ENCODE measurements around the gene TSPAN18. TPM values are rescaled to one million over a fixed set of nuclear protein-coding genes. Genes with fewer than 3 reads are reported as not detected.

The TSPAN18 gene
- total RNA-seq, 4 donors from 2014 or later: 2.1 to 9.1 (median 2.5) TPM

DNA sequence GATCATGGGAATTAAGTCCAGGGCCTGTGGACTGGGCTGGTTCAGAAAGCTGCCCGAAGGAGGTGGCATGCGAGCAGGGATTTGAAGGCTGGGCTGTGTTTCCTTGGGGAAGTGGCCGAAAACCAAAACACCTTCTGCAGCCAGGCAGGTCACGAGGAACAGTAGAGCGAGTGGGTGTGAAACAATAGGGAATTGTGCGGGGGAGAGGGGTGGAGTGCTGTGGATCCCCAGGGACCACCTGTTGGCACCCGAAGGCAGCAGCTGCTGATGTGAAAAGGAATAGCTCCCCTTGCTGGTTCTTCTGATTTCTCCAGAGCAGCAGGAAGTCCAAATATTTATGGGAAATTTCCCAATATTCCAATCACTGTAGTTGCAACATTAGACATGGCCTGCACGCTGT is 199.3 kb downstream of the TSPAN18 start:
- Histone ChIP-seq H3K36me3 (no peaks in the 10 kb centered on the region), H3K27ac (no peak overlapping the region), H3K9me3 (no peaks in the 10 kb centered on the region), H3K27me3 (no peaks in the 10 kb centered on the region), H3K4me1 (peaks cover 0 to 10% of the 10 kb centered on the region in 2 donors), H3K4me3 (no peak overlapping the region)
- TF ChIP-seq, protein P1, sequence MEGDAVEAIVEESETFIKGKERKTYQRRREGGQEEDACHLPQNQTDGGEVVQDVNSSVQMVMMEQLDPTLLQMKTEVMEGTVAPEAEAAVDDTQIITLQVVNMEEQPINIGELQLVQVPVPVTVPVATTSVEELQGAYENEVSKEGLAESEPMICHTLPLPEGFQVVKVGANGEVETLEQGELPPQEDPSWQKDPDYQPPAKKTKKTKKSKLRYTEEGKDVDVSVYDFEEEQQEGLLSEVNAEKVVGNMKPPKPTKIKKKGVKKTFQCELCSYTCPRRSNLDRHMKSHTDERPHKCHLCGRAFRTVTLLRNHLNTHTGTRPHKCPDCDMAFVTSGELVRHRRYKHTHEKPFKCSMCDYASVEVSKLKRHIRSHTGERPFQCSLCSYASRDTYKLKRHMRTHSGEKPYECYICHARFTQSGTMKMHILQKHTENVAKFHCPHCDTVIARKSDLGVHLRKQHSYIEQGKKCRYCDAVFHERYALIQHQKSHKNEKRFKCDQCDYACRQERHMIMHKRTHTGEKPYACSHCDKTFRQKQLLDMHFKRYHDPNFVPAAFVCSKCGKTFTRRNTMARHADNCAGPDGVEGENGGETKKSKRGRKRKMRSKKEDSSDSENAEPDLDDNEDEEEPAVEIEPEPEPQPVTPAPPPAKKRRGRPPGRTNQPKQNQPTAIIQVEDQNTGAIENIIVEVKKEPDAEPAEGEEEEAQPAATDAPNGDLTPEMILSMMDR (IDR thresholded peaks at IDR 0.05 in 4 of 5, conservative IDR thresholded peaks at IDR 0.05 in 1 of 5): peak in 1 of 5 experiments; percentile 21
- no peak for TF ChIP-seq POLR2A (IDR thresholded peaks at IDR 0.05)
- no peak for ATAC-seq
- intact Hi-C loops (cut with DNase I; ENCODE audit: low total_unique reads): no loop called here
- DNase-seq: no peak
- in situ Hi-C loops (cut with MboI; ENCODE audit: low sequenced_read_pairs in 4 of 4): loop anchor here in 3 of 4 donors (10.0 to 25.0 kb wide), 2 partner anchors 361 to 369 kb away; partner anchors contain the start of gene SYT13 (in 2 of the 3)

DNA sequence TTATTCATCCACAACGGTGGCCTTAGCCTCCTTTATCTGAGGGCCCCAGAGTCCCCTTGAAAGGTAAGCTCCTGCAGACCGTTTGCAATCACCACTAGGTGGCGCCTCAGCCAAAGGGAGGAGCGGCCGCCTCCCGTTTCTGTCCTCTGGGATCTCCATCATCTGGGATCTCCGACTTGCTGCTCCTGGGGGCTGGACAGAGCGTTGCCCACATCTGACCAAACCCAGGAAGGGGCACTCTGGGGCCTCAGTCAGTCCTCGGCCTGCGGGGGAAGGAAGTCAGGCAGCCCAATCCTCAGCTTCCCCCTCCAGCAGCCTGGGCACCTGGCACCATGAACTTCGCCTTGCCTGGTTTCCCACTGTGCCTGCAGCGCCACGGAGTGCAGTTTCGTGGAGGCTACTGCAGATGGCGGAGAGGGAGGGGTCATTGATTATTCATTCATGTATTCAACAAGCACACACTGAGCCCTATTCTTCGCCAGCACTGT is 200.5 kb downstream of the TSPAN18 start:
- no peaks in the 10 kb centered on the region for H3K36me3 ChIP-seq
- TF ChIP-seq, protein P1 (IDR thresholded peaks at IDR 0.05 in 4 of 5, conservative IDR thresholded peaks at IDR 0.05 in 1 of 5): peak; percentile 61 to 90 (median 76)
- no peak for TF ChIP-seq POLR2A (IDR thresholded peaks at IDR 0.05)
- no peak overlapping the region for H3K4me3 ChIP-seq
- intact Hi-C loops (cut with DNase I; ENCODE audit: low total_unique reads): loop anchor here (1.0 kb wide), 1 partner anchor 178 kb away; no protein-coding TSS in a partner anchor
- in situ Hi-C loops (cut with MboI; ENCODE audit: low sequenced_read_pairs in 4 of 4): loop anchor here in 3 of 4 donors (10.0 to 25.0 kb wide), 2 partner anchors 360 to 368 kb away; partner anchors contain the start of gene SYT13 (in 2 of the 3)
- peak; percentile 53 to 71 for ATAC-seq
- peak; percentile 21 to 35 for DNase-seq
- no peaks in the 10 kb centered on the region for H3K9me3 ChIP-seq
- no peak overlapping the region for H3K27ac ChIP-seq
- no peaks in the 10 kb centered on the region for H3K27me3 ChIP-seq
- peaks cover 0 to 10% of the 10 kb centered on the region in 2 donors for H3K4me1 ChIP-seq

DNA sequence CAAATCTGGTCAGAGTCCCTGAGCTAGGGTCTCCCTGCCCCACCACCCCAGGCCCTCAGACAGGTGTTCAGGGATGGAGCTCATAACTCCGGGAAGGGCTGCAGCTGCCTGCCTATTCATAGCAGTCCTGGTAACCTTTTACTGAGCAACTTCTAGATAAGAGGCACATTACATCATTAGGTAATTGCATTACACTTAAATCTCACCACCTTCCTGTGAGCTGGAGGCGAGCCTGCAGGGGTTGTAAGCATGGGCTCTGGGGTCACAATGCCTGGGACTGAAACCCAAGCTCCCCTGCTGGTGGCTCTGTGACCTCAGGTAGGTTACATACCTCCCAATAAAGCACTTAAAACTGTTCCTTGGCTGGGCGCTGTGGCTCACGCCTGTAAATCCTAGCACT is 201.4 kb downstream of the TSPAN18 start:
- TF ChIP-seq POLR2A (IDR thresholded peaks at IDR 0.05): no peak
- TF ChIP-seq, protein P1 (IDR thresholded peaks at IDR 0.05 in 4 of 5, conservative IDR thresholded peaks at IDR 0.05 in 1 of 5): no peak
- in situ Hi-C loops (cut with MboI; ENCODE audit: low sequenced_read_pairs in 4 of 4) (loop anchor here in 3 of 4 donors (10.0 to 25.0 kb wide), 2 partner anchors 359 to 367 kb away; partner anchors contain the start of gene SYT13 (in 2 of the 3)), intact Hi-C loops (cut with DNase I; ENCODE audit: low total_unique reads) (no loop called here)
- no peaks in the 10 kb centered on the region for H3K36me3 ChIP-seq
- no peaks in the 10 kb centered on the region for H3K9me3 ChIP-seq
- no peak overlapping the region for H3K27ac ChIP-seq
- ATAC-seq: no peak
- H3K4me1 ChIP-seq: peaks cover 0 to 10% of the 10 kb centered on the region in 2 donors
- no peak overlapping the region for H3K4me3 ChIP-seq
- H3K27me3 ChIP-seq: no peaks in the 10 kb centered on the region
- DNase-seq: no peak

DNA sequence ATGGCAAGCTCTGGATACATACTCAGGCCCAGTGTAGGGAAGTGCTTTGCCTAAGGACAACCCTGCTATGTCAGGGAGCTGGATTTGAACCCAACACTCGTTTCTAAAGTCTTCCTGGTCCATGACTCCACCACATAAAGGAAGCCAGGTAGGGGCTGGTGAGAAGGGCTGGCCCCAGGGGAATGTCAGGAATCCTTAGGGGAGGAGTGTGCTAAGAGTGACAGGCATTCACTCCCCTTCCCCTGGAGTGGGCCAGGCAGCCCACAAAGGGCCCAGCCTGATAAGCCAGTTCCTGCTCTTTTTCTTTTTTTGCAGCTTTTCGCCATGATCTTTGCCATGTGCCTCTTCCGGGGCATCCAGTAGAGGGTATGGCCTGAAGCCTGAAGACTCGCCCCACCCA is 202.1 kb downstream of the TSPAN18 start:
- Histone ChIP-seq H3K4me3 (no peak overlapping the region), H3K4me1 (peaks cover 0 to 7% of the 10 kb centered on the region in 2 donors), H3K9me3 (no peaks in the 10 kb centered on the region), H3K36me3 (no peaks in the 10 kb centered on the region), H3K27me3 (no peaks in the 10 kb centered on the region), H3K27ac (no peak overlapping the region)
- DNase-seq (no peak), ATAC-seq (no peak)
- in situ Hi-C loops (cut with MboI; ENCODE audit: low sequenced_read_pairs in 4 of 4) (loop anchor here in 3 of 4 donors (10.0 to 25.0 kb wide), 2 partner anchors 358 to 366 kb away; partner anchors contain the start of gene SYT13 (in 2 of the 3)), intact Hi-C loops (cut with DNase I; ENCODE audit: low total_unique reads) (no loop called here)
- TF ChIP-seq, protein P1 (IDR thresholded peaks at IDR 0.05 in 4 of 5, conservative IDR thresholded peaks at IDR 0.05 in 1 of 5): no peak
- no peak for TF ChIP-seq POLR2A (IDR thresholded peaks at IDR 0.05)

Data from gastrocnemius medialis (tissue), 4 donors.